GM19043 (cell line): ENCODE measurements around the gene C22orf31.

ENCODE experiments used
- ATAC-seq: cut with Tn5 transposase; IDR thresholded peaks from one replicate; pipeline ENCODE4 v1.9.1; 2021; ENCODE audit warnings: low read depth; ENCODE audit not compliant: unreplicated experiment

C22orf31 gene

DNA sequence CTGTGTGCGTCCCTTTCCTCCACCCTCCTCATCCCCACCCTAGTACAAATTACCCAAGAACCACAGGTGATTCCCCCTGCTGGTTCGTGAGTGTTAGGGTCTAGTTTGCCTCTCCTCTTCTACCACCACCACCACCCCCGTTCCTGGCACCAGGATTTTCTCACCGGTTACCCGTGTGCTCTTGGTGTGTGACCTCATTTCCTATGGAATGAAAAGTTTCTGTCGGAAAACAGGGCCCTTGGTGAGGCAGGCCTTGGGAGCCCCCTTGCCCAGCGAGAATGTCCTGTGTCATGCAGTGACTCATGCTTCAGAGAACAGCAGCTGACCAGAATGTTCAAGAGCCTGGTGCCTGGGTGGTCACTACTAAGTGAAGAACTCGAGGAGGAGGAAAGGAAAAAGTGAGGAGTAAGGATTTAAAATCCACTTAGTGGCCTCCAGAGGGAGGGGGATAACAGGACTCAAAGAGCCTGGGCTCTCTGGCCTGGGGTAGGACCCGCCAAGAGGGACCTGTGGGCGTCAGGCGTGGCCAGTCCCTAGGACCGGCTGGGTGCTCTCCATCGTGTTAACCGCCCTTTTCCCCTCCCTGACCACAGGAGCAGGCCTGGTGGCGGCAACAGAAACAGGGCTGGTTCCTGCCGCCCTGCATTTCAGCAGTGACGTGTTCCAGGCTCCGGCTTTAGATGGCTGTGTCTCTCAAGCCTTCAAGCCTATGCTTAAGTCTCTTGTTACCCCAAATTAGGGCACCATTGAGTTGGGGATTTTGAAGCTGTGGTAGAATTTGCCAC is 30.2 kb downstream of the C22orf31 start:
- ATAC-seq: no peak

DNA sequence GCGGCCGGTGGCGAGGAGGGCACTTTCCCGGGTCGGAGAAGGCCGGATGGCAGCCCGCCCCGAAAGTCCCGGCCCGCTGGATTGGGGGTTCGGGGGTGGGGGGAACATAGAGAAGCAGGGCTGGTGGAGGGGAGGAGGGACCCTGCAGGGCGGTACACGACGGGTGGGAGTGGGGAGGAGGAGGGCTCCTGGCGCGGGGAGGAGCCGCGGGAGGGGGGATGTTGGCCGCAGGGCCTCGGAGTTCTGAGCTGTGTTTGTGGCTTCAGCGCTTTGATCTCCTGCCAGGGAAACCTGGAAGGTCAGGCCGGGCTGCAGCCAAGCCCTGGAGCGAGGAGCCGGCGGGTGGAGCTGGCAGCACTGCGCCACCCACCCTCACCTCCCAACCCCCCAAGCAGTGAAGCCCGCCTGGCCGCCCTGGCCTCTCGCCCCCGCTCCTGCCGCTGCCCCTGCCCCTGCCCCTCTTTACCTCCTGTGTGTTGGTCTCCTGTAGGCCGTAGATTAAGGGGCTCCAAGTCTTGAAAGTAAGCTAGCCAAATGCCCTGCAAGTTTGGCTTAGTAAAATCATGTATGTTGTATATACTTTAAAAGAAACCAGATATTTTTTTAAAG is 30.9 kb downstream of the C22orf31 start:
- no peak for ATAC-seq

GRCh38 chr22:29030016-29030617 is 31.5 kb downstream of the C22orf31 start:
- ATAC-seq: no peak

- ATAC-seq: no peak
These were observed 32.2 kb downstream of the C22orf31 start for GRCh38 chr22:29029202-29030000.

DNA sequence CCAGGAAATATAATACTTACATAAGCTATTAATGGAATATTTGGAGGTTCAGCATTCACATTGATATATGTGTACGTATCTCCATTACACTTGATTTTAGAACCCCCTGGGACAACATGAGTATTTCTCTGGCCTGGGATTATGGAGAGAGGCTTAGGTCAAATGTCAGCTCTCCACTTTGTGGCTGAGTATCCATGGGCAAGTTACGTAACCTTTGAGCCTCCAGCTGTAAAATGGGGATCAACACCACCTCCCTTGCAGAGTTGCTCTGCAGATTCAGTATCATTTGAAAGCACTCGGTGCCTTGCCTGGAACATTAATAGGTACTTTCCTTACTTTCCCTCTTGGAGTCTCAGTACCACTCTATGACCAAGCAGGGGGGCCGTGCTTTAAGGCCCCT is 33.2 kb downstream of the C22orf31 start:
- ATAC-seq: no peak

GRCh38 chr22:29026579-29026978 is 35.1 kb downstream of the C22orf31 start:
- ATAC-seq: no peak

DNA sequence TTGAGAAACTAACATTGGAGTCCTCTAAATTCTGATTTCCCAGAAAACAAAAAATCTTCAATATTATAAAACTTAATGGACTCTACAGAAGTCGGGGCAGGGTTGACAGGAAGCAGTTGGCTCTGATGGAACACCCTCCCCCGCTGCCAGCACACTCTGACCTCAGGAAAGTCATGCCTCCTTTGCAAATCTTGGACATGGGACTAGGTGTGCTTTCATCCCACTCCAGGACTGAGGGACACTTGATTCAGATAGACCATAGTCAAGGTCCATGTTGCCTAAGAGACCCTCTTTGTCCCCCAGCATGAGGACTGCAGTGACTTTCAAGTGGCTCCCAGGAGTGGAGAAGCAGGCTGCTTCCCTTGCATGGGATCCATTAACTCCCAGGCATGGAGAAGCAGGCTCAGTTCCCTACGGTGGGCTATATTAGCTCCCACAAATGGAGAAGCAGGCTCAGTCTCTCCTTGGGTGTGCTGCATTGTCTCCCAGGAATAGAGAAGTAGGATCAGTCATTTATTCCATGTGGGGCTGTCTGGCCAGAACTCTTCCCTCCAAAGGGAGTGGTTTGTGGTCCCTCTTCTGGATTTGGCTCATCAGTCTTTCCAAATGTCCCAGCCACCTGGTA is 38.3 kb downstream of the C22orf31 start:
- no peak for ATAC-seq

- no peak for ATAC-seq
These were observed 39.4 kb downstream of the C22orf31 start for GRCh38 chr22:29022101-29022817.

DNA sequence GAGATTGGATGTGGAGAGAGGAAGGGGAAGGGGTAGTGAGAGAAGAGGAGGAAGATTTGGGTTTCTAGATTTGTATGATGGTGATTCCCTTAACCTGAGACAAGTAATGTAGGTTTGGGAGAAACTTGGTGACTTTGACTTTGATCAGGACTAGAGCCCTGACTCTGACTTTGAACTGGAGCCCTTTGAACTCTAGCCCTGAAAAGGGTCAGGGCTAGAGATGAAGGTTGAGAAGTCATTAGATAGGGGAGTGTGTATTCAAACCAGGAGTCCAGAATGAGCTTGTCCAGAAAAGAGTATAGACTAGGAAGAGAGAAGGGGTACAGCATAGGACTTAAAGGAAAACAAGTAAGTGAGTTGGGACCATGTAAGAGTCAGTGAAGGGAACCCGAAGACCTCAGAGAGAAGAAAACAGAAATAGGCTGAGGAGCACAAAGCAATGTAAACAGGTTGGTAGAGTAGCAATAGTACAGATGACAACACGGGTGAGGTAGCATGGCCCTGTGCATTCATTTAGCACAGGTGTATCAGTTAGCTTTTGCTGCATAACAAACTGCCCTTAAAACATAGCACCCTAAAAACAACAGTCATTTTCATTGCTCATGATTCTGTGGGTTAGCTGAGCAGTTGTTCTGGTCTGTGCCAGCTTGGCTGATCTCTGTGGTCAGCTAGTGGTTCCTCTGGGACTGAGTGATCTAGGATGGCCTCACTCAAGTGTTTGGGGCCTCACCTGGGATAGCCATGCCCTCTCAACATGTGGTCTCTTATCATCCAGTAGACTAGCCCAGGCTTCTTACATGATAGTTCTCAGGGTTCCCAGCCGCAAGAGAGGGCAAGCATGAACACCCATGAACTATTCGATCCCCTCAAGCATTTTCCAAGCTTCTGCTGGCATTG is 43.1 kb downstream of the C22orf31 start:
- no peak for ATAC-seq

DNA sequence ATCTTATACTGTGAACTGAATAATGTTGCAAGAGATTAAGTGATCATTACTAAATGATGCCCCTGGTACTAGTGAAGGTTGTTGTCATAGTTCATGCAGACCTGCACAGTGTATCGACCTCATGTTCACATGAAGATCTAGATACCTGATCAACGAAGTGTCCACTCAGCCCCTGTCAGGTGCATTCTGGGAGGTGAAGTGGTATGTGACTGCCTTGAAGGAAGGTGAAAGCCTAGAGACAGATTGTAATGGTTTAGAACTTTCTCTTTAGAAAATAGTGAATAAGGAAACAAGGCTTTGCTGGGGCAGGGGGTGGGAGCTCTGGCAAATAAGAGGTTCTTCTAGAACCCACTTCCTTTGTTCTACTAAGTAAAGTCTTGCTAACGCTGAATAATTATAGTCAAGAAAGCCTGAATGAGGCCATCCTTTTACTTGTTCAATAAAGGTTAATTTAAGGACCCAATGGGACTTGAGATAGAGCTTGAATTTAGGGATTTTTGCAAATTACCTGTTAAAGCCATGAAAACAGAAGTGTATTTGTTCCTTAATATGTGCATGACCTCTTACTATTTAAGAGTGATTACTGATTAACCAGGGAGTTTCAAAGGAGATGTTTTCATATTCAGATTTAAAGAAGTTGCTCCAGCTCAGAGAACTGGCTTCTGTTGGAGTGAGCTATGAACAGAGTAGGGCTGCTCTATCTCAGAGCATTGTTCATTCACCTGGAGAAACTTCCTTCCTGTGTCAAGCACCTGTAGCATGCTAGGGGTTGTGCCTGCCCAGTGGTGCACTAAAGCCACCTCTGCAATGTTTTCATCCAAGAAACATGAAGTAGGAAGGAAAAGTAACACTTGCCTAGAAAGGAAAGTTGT is 45.3 kb downstream of the C22orf31 start:
- no peak for ATAC-seq

GRCh38 chr22:29014773-29015172 is 46.9 kb downstream of the C22orf31 start:
- ATAC-seq: no peak

GRCh38 chr22:29014293-29014692 is 47.3 kb downstream of the C22orf31 start:
- no peak for ATAC-seq

- ATAC-seq: no peak
These were observed 48.7 kb downstream of the C22orf31 start for GRCh38 chr22:29012952-29013351.

DNA sequence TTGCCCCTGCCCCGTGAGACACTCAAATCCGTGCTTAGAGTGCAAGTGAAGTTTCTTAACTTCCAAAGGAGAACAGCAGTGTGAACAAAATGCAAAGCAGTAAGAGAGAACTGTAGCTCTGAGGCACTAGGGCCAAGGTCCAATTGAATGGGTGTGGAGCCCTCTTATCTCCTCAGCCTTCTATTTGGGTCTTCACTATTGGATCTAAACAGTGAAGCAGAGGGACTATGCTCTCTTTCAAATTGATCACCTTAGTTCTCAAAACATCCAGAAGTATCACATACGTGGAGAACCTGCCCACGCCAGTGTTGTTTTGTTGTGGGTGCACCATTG is 49.6 kb downstream of the C22orf31 start:
- ATAC-seq: no peak

DNA sequence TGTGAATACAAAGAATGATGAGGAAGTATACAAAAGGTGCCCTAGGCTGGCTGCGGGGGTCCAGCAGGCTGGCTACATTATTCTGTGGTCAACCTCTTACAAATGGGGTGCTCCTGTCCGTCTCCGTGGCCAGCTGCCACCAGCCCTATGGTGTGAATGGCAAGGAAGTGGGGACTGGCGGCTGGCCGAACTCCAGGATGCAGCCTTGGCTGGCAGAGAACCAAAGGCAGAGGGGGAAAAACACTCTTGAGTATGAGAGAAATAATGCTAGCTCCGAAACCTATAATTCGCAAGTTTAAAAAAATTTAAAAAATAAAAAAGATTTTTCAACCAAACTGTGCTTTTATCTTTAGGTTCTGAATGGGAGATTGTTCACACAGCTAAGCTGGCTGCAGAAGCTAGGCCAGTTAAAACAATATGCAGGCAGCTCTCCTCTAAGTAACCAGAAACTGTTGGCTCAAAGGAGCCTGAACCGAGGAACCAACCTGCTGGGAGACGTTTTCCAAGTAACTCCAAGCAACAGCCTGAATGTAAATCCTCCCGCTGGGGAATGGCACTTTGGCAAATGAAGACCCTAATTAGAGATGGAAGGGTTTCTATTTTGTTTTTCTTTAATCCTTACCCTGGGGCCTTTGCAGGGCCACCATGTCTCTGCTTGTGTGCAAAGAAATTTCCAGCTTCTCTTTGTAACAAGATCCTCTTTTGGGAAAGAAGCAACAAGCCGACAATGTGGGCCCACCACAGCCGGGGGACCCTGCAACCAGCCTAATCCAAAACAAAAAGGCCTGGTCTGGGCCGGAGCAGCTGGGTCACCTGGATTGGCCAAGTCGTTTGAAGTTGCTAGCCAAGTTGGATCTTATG is 50.2 kb downstream of the C22orf31 start:
- no peak for ATAC-seq

GRCh38 chr22:29009148-29009547 is 52.5 kb downstream of the C22orf31 start:
- ATAC-seq: no peak
